Breast epithelium (tissue), 4 donors: ENCODE measurements around the gene ABCC1. TPM values are rescaled to one million over a fixed set of nuclear protein-coding genes. Genes with fewer than 3 reads are reported as not detected.

Source experiments
- DNase-seq, 2 donors: peaks; one replicate each; pipeline ENCODE4 v3.0.0-alpha.2; 2019; ENCODE audit warnings: low spot score in 2 of 2
- H3K27ac ChIP-seq, 2 donors: fragments of 200-600 bp; sonication (generic) in 1 of 2; one replicate each; pipeline ENCODE4 v1.5.1; 2016 to 2019; ENCODE audit warnings: mild to moderate bottlenecking in 1 of 2
- H3K27me3 ChIP-seq, 2 donors: fragments of 200-600 bp; sonication (generic) in 1 of 2; one replicate each; pipeline versions ENCODE4 v1.5.1 to v1.6.0; 2017 to 2019; ENCODE audit warnings: control low read depth in 1 of 2, mild to moderate bottlenecking in 1 of 2
- H3K36me3 ChIP-seq: fragments of 200-600 bp; one replicate; pipeline ENCODE4 v1.5.1; 2019
- H3K4me1 ChIP-seq, 2 donors: fragments of 200-600 bp; sonication (generic); one replicate each; pipeline ENCODE4 v1.5.1; 2016 to 2019; ENCODE audit warnings: control low read depth in 1 of 2
- H3K4me3 ChIP-seq, 3 donors: fragments of 200-600 bp; sonication (generic); 1 replicate in 2 of 3; 2 replicates in 1 of 3; pipeline ENCODE4 v1.5.1; 2016 to 2019; ENCODE audit warnings: mild to moderate bottlenecking in 3 of 3, moderate library complexity in 2 of 3
- H3K9me3 ChIP-seq, 2 donors: fragments of 200-600 bp; sonication (generic) in 1 of 2; one replicate each; pipeline ENCODE4 v1.5.1; 2016 to 2019; ENCODE audit warnings: control low read depth in 1 of 2
- POLR2A ChIP-seq: fragments of 450-650 bp; IDR thresholded peaks from one replicate; pipeline ENCODE4 v1.6.1; 2016; ENCODE audit warnings: antibody characterized with exemption, mild to moderate bottlenecking, moderate library complexity
- POLR2AphosphoS5 ChIP-seq, 3 donors: sonication (generic); formaldehyde crosslinking; IDR thresholded peaks; one replicate each; pipeline ENCODE4 v1.6.1; 2017; ENCODE audit warnings: antibody characterized with exemption in 3 of 3
- intact Hi-C: fragments of 100-400 bp; cut with DNase I; formaldehyde crosslinking; loops from one replicate; pipeline ENCODE4 v1.15.1; 2023; ENCODE audit warnings: low total_unique reads
- total RNA-seq, 3 donors: library from RNA; depleted of rRNA; stranded (reverse); fragments of >200 nt; gene quantifications; one replicate each; pipeline ENCODE4 v1.1.0, GENCODE V29; 2016
- TF ChIP-seq, protein P1 (sequence below), 3 donors: fragments of 450-650 bp; IDR thresholded peaks; one replicate each; pipeline ENCODE4 v1.5.1; 2016 to 2017; ENCODE audit warnings: antibody characterized with exemption in 3 of 3, mild to moderate bottlenecking in 3 of 3, moderate library complexity in 3 of 3

The ABCC1 gene
- total RNA-seq, 3 donors from 2014 or later, result 14.6 to 26.9 (median 21.3) TPM

DNA sequence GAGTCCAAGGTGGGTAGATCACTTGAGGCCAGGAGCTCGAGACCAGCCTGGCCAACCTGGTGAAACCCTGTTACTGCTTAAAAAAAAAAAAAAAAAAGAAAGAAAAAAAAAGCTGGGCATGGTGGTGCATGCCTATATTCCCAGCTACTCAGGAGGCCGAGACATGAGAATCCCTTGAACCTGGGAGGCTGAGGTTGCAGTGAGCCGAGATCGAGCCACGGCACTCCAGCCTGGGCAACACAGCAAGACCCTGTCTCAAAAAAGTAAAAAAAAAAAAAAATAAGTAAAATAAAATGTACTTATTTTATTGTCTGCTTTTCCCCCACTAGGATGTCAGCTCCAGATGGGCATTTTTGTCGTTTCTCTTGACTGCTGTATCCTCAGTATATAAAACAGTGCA, 107.7 kb downstream of the ABCC1 start:
- intact Hi-C loops, result no loop called here
- no peak for DNase-seq
- TF ChIP-seq POLR2AphosphoS5 (IDR thresholded peaks at IDR 0.05), result no peak
- no peak for TF ChIP-seq POLR2A
- TF ChIP-seq, protein P1, sequence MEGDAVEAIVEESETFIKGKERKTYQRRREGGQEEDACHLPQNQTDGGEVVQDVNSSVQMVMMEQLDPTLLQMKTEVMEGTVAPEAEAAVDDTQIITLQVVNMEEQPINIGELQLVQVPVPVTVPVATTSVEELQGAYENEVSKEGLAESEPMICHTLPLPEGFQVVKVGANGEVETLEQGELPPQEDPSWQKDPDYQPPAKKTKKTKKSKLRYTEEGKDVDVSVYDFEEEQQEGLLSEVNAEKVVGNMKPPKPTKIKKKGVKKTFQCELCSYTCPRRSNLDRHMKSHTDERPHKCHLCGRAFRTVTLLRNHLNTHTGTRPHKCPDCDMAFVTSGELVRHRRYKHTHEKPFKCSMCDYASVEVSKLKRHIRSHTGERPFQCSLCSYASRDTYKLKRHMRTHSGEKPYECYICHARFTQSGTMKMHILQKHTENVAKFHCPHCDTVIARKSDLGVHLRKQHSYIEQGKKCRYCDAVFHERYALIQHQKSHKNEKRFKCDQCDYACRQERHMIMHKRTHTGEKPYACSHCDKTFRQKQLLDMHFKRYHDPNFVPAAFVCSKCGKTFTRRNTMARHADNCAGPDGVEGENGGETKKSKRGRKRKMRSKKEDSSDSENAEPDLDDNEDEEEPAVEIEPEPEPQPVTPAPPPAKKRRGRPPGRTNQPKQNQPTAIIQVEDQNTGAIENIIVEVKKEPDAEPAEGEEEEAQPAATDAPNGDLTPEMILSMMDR (IDR thresholded peaks at IDR 0.05), result no peak
- H3K9me3 ChIP-seq, result no peaks in the 10 kb centered on the region
- no peaks in the 10 kb centered on the region for H3K4me1 ChIP-seq
- H3K27ac ChIP-seq, result no peak overlapping the region
- no peak overlapping the region for H3K4me3 ChIP-seq
- no peaks in the 10 kb centered on the region for H3K27me3 ChIP-seq
- no peaks in the 10 kb centered on the region for H3K36me3 ChIP-seq

DNA sequence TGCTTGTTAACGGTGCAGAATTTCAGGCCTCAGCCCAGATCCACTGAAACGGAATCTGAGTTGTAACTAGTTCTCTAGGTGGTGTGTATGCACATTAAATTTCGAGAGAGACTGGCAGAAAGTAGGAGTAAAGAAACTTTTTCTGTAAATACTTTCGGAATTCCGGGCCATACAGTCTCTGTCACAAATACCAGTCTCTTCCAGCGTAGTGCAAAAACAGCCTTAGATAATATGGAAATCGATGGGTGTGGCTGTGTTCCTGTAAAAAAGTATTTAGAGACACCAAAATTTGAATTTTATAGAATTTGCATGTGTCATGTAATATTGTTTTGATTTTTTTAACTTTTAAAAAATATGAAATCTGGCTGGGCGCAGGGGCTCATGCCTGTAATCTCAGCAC, 109.7 kb downstream of the ABCC1 start:
- Histone ChIP-seq H3K4me1 (no peaks in the 10 kb centered on the region), H3K27me3 (no peaks in the 10 kb centered on the region), H3K9me3 (no peaks in the 10 kb centered on the region), H3K27ac (no peak overlapping the region), H3K36me3 (no peaks in the 10 kb centered on the region), H3K4me3 (no peak overlapping the region)
- no peak for DNase-seq
- TF ChIP-seq POLR2A, result no peak
- TF ChIP-seq POLR2AphosphoS5 (IDR thresholded peaks at IDR 0.05), result no peak
- TF ChIP-seq, protein P1 (IDR thresholded peaks at IDR 0.05), result no peak
- intact Hi-C loops, result no loop called here

DNA sequence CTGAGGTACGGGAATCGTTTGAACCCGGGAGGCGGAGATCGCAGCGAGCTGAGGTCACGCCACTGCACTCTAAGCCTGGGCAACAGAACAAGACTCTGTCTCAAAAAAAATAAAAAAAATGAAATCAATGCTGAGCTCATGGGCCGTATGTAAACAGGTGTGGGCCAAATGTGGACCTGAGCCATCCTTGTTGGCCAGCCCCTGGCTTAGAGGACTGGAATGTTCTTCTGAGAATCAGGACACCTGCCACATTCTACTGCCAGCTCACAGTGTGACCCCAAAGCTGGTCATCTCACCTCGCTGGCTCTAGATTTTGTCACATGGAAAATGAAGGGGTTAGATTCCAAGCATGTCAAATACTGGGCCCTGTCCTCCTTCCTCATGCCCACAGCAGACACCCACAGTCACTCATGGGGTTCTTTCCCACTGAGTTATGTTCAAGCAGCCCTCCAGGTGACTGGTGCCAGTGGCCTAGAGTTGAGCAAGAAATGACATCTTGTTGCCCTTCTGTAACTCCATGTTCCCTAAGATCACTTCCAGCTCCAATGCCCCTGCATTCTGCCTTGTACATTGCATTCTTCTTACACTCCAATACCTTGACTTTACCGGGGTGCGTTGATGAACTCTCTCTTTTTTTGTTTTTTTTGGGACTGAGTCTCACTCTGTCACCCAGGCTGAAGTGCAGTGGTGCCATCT, 110.6 kb downstream of the ABCC1 start:
- TF ChIP-seq POLR2A (no peak), POLR2AphosphoS5 (IDR thresholded peaks at IDR 0.05) (no peak)
- TF ChIP-seq, protein P1 (IDR thresholded peaks at IDR 0.05), result no peak
- Histone ChIP-seq H3K4me3 (no peak overlapping the region), H3K27me3 (no peaks in the 10 kb centered on the region), H3K9me3 (no peaks in the 10 kb centered on the region), H3K27ac (no peak overlapping the region), H3K36me3 (no peaks in the 10 kb centered on the region), H3K4me1 (no peaks in the 10 kb centered on the region)
- DNase-seq, result no peak
- intact Hi-C loops, result no loop called here

- H3K27me3 ChIP-seq, result no peaks in the 10 kb centered on the region
- TF ChIP-seq POLR2AphosphoS5 (IDR thresholded peaks at IDR 0.05) (no peak), POLR2A (no peak)
- TF ChIP-seq, protein P1 (IDR thresholded peaks at IDR 0.05), result no peak
- H3K36me3 ChIP-seq, result no peaks in the 10 kb centered on the region
- no peak overlapping the region for H3K4me3 ChIP-seq
- H3K9me3 ChIP-seq, result no peaks in the 10 kb centered on the region
- intact Hi-C loops, result no loop called here
- H3K4me1 ChIP-seq, result no peaks in the 10 kb centered on the region
- no peak for DNase-seq
- no peak overlapping the region for H3K27ac ChIP-seq
Observed at GRCh38 chr16:16062023-16062937, 112.9 kb downstream of the ABCC1 start.

DNA sequence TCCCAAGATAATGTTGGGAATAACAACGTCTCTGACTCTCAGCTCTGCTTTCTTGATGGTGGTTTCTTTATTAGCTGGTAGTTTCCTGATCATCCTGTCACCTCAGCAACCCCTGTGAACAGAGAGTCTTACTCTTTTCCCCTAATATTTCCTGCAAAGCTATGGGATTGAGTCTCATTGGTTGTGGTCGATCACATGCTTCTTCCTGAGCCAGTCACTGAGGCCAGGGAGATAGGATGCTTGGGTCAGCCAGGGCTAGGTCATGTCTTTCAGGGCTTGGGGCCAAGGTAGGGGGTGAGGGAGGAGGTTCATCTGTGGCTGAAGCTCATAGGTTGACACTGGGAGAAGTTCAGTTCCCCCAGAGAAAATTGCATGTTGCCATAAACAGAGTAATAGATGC, 114.3 kb downstream of the ABCC1 start:
- Histone ChIP-seq H3K27me3 (no peaks in the 10 kb centered on the region), H3K27ac (no peak overlapping the region), H3K4me3 (no peak overlapping the region), H3K4me1 (no peaks in the 10 kb centered on the region), H3K36me3 (no peaks in the 10 kb centered on the region), H3K9me3 (no peaks in the 10 kb centered on the region)
- intact Hi-C loops, result no loop called here
- DNase-seq, result no peak
- TF ChIP-seq, protein P1 (IDR thresholded peaks at IDR 0.05), result no peak
- TF ChIP-seq POLR2A, result no peak
- TF ChIP-seq POLR2AphosphoS5 (IDR thresholded peaks at IDR 0.05), result no peak
